ENCODE results near the gene GDI1. TPM values are rescaled to one million over a fixed set of nuclear protein-coding genes. Genes with fewer than 3 reads are reported as not detected.
A peak's percentile ranks its signal among the peaks of the same experiment; 100 is the strongest.

GDI1 gene
- total and polyA plus RNA-seq, 2 experiments from 2014 or later = 48.5 to 95.9 TPM

DNA sequence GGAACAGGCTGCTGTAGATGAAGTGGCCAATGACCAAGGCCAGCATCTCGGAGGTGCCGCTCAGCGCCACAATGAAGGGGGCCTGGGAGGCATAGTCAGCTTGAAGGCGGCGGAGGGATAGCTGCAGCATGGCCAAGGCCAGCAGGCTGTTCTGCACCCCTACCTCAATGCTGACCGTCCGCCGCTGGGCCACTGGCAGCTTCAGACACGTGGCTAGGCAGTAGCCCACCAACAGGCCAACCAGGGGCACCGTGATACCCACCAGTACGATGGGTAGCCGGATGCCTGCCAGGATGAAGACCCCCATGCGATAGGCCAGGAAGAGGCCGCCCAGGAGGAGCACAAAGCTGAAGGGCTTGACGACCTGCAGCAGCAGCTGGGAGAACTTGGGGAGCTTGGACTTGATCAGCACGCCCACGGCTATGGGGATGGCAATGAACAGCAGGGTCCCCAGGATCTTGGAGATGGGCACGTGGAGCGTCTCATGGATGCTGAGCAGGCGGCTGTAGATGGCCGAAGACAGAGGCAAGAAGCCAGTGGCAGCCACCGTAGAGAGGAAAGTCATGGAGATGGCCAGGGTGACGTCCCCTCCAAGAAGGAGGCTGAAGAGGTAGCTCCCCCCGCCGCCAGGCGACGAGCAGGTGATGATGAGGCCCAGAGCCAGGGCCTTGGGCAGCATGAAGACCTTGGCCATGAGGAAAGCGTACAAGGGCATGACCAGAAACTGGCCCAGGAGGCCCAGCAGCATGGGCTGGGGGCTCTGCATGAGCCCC is 50.8 kb downstream of the GDI1 start:
- Histone ChIP-seq H3K4me2 (no peak overlapping the region; the same call in 1 of the 2 replicates), H3K79me2 (replicated peaks; ENCODE audit: insufficient read depth) (no peaks in the 10 kb centered on the region), H2AFZ (no peak overlapping the region), H3K4me3 (no peak overlapping the region), H4K20me1 (replicated peaks; ENCODE audit: insufficient read depth) (no peaks in the 10 kb centered on the region; the same call in 1 of the 2 replicates), H3K9me2 (ENCODE audit: insufficient read depth) (no peaks in the 10 kb centered on the region), H3F3A (replicated peaks; ENCODE audit: low read depth) (no peaks in the 10 kb centered on the region), H3K36me3 (ENCODE audit: insufficient read depth) (no peaks in the 10 kb centered on the region), H3K27me3 (ENCODE audit: insufficient read depth) (no peaks in the 10 kb centered on the region), H3K4me1 (ENCODE audit: insufficient read depth) (no peaks in the 10 kb centered on the region), H3K27ac (ENCODE audit: low read depth) (no peak overlapping the region)
- Mint-ChIP-seq H3K36me3 (ENCODE audit: low read depth) (peaks cover 5% of the 10 kb centered on the region; the same call in 2 of the 3 replicates), H3K9me3 (no peaks in the 10 kb centered on the region), H3K27me3 (ENCODE audit: insufficient read depth, low read depth, poor library complexity) (peaks cover 17% of the 10 kb centered on the region), H3K4me3 (peak overlapping the region; percentile 71), H3K27ac (no peak overlapping the region), H3K4me1 (peaks cover 10% of the 10 kb centered on the region; the same call in 2 of the 3 replicates)
- ATAC-seq (no peak), DNase-seq (ENCODE audit: low spot score) (no peak)
- TF ChIP-seq, protein P1, sequence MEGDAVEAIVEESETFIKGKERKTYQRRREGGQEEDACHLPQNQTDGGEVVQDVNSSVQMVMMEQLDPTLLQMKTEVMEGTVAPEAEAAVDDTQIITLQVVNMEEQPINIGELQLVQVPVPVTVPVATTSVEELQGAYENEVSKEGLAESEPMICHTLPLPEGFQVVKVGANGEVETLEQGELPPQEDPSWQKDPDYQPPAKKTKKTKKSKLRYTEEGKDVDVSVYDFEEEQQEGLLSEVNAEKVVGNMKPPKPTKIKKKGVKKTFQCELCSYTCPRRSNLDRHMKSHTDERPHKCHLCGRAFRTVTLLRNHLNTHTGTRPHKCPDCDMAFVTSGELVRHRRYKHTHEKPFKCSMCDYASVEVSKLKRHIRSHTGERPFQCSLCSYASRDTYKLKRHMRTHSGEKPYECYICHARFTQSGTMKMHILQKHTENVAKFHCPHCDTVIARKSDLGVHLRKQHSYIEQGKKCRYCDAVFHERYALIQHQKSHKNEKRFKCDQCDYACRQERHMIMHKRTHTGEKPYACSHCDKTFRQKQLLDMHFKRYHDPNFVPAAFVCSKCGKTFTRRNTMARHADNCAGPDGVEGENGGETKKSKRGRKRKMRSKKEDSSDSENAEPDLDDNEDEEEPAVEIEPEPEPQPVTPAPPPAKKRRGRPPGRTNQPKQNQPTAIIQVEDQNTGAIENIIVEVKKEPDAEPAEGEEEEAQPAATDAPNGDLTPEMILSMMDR (conservative IDR thresholded peaks at IDR 0.05; ENCODE audit: low read depth in 2 of 2) = no peak
- TF ChIP-seq POLR2AphosphoS5 (IDR thresholded peaks at IDR 0.05; ENCODE audit: low read depth) = no peak
- TF ChIP-seq CREB1 (CRISPR knock-in tag; IDR thresholded peaks at IDR 0.05; ENCODE audit: low read depth) = no peak
- no peak for TF ChIP-seq ZNF331 (CRISPR knock-in tag; IDR thresholded peaks at IDR 0.05; ENCODE audit: low read depth)
- no peak for TF ChIP-seq EZH2phosphoT487 (IDR thresholded peaks at IDR 0.05; ENCODE audit: unreplicated experiment)
- no peak for TF ChIP-seq JUNB (IDR thresholded peaks at IDR 0.05; ENCODE audit: unreplicated experiment)
- TF ChIP-seq, protein P2, sequence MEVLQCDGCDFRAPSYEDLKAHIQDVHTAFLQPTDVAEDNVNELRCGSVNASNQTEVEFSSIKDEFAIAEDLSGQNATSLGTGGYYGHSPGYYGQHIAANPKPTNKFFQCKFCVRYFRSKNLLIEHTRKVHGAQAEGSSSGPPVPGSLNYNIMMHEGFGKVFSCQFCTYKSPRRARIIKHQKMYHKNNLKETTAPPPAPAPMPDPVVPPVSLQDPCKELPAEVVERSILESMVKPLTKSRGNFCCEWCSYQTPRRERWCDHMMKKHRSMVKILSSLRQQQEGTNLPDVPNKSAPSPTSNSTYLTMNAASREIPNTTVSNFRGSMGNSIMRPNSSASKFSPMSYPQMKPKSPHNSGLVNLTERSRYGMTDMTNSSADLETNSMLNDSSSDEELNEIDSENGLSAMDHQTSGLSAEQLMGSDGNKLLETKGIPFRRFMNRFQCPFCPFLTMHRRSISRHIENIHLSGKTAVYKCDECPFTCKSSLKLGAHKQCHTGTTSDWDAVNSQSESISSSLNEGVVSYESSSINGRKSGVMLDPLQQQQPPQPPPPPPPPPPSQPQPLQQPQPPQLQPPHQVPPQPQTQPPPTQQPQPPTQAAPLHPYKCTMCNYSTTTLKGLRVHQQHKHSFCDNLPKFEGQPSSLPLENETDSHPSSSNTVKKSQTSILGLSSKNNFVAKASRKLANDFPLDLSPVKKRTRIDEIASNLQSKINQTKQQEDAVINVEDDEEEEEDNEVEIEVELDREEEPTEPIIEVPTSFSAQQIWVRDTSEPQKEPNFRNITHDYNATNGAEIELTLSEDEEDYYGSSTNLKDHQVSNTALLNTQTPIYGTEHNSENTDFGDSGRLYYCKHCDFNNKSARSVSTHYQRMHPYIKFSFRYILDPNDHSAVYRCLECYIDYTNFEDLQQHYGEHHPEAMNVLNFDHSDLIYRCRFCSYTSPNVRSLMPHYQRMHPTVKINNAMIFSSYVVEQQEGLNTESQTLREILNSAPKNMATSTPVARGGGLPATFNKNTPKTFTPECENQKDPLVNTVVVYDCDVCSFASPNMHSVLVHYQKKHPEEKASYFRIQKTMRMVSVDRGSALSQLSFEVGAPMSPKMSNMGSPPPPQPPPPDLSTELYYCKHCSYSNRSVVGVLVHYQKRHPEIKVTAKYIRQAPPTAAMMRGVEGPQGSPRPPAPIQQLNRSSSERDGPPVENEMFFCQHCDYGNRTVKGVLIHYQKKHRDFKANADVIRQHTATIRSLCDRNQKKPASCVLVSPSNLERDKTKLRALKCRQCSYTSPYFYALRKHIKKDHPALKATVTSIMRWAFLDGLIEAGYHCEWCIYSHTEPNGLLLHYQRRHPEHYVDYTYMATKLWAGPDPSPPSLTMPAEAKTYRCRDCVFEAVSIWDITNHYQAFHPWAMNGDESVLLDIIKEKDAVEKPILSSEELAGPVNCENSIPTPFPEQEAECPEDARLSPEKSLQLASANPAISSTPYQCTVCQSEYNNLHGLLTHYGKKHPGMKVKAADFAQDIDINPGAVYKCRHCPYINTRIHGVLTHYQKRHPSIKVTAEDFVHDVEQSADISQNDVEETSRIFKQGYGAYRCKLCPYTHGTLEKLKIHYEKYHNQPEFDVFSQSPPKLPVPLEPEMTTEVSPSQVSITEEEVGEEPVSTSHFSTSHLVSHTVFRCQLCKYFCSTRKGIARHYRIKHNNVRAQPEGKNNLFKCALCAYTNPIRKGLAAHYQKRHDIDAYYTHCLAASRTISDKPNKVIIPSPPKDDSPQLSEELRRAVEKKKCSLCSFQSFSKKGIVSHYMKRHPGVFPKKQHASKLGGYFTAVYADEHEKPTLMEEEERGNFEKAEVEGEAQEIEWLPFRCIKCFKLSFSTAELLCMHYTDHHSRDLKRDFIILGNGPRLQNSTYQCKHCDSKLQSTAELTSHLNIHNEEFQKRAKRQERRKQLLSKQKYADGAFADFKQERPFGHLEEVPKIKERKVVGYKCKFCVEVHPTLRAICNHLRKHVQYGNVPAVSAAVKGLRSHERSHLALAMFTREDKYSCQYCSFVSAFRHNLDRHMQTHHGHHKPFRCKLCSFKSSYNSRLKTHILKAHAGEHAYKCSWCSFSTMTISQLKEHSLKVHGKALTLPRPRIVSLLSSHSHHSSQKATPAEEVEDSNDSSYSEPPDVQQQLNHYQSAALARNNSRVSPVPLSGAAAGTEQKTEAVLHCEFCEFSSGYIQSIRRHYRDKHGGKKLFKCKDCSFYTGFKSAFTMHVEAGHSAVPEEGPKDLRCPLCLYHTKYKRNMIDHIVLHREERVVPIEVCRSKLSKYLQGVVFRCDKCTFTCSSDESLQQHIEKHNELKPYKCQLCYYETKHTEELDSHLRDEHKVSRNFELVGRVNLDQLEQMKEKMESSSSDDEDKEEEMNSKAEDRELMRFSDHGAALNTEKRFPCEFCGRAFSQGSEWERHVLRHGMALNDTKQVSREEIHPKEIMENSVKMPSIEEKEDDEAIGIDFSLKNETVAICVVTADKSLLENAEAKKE (CRISPR knock-in tag; IDR thresholded peaks at IDR 0.05) = no peak
- TF ChIP-seq EZH2 (IDR thresholded peaks at IDR 0.05; ENCODE audit: low read depth, unreplicated experiment) = no peak
